Glomerular visceral epithelial cell (primary cell): ENCODE data around the gene PNKD.

Source experiments
- DNase-seq: peaks from one replicate; pipeline ENCODE4 v3.0.0-alpha.2; 2016; ENCODE audit errors: extremely low spot score

Gene PNKD

GRCh38 chr2:218269900-218270720, at the start of gene PNKD, which contains the start of gene AAMP:
PNKD (plus strand) TSS chr2:218270519; CDS start chr2:218270536, 17 bp downstream.
AAMP (minus strand) TSS chr2:218270137; CDS start chr2:218270086, 51 bp downstream.
- peak; percentile 100 for DNase-seq

GRCh38 chr2:218221000-218221399, 49.3 kb upstream of the PNKD start:
- DNase-seq: no peak

- no peak for DNase-seq
Observed at GRCh38 chr2:218223046-218223445, 47.3 kb upstream of the PNKD start.

GRCh38 chr2:218224186-218224585, 46.1 kb upstream of the PNKD start:
- DNase-seq: no peak

- DNase-seq: no peak
Observed at GRCh38 chr2:218226903-218227302, 43.4 kb upstream of the PNKD start.

GRCh38 chr2:218228366-218229090, 41.8 kb upstream of the PNKD start:
- DNase-seq: peak; percentile 39

- peak; percentile 67 for DNase-seq
Observed at GRCh38 chr2:218229239-218229638, 41.1 kb upstream of the PNKD start.

GRCh38 chr2:218229851-218230250, 40.5 kb upstream of the PNKD start:
- DNase-seq: peak; percentile 25

- DNase-seq: peak; percentile 90
Observed at GRCh38 chr2:218230882-218231281, 39.4 kb upstream of the PNKD start.

- DNase-seq: no peak
Observed at GRCh38 chr2:218233543-218233942, 36.8 kb upstream of the PNKD start.

- DNase-seq: no peak
Observed at GRCh38 chr2:218234521-218234920, 35.8 kb upstream of the PNKD start.

GRCh38 chr2:218235017-218235416, 35.3 kb upstream of the PNKD start:
- no peak for DNase-seq

GRCh38 chr2:218236829-218237228, 33.5 kb upstream of the PNKD start:
- DNase-seq: no peak

- no peak for DNase-seq
Observed at GRCh38 chr2:218238887-218239286, 31.4 kb upstream of the PNKD start.

- DNase-seq: no peak
Observed at GRCh38 chr2:218244204-218244603, 26.1 kb upstream of the PNKD start.

GRCh38 chr2:218244665-218245064, 25.7 kb upstream of the PNKD start:
- DNase-seq: no peak

GRCh38 chr2:218245214-218245613, 25.1 kb upstream of the PNKD start:
- no peak for DNase-seq

GRCh38 chr2:218249691-218250090, 20.6 kb upstream of the PNKD start:
- DNase-seq: no peak

GRCh38 chr2:218252509-218253231, 17.6 kb upstream of the PNKD start:
- DNase-seq: no peak

- no peak for DNase-seq
Observed at GRCh38 chr2:218253232-218253625, 17.1 kb upstream of the PNKD start.

GRCh38 chr2:218255446-218255845, 14.9 kb upstream of the PNKD start:
- peak; percentile 34 for DNase-seq

- DNase-seq: no peak
Observed at GRCh38 chr2:218256612-218257350, 13.5 kb upstream of the PNKD start.
